Adrenal gland (tissue), 12 donors: Measurements from ENCODE around the gene PTMA. TPM values are rescaled to one million over a fixed set of nuclear protein-coding genes. Genes with fewer than 3 reads are reported as not detected.
"Not testable (repeated sequence)": the region's sequence is repeated elsewhere in the genome, so short reads cannot be mapped to it uniquely, and the experiment has no call there.

ENCODE experiments used
- DNase-seq, 7 donors: peaks; one replicate each; pipeline ENCODE4 v3.0.0-alpha.2; 2019 to 2020
- H3K27ac ChIP-seq, 5 donors: fragments of 200-600 bp; sonication (generic) in 4 of 5; 1 replicate in 3 of 5; 2 replicates in 2 of 5; pipeline versions ENCODE4 v1.5.1 to v1.8.0; 2016 to 2020; ENCODE audit warnings: mild to moderate bottlenecking in 1 of 5
- H3K27me3 ChIP-seq: fragments of 200-600 bp; 2 replicates; pipeline ENCODE4 v1.8.0; 2021
- H3K36me3 ChIP-seq, 2 donors: fragments of 200-600 bp; replicated peaks in 1 of 2; 1 replicate in 1 of 2; 2 replicates in 1 of 2; pipeline versions ENCODE4 v1.5.1 to v1.8.0; 2018 to 2022
- H3K4me1 ChIP-seq, 2 donors: fragments of 200-600 bp; replicated peaks in 1 of 2; 1 replicate in 1 of 2; 2 replicates in 1 of 2; pipeline versions ENCODE4 v1.5.1 to v1.8.0; 2018 to 2021
- H3K4me3 ChIP-seq, 4 donors: fragments of 200-600 bp; sonication (generic) in 3 of 4; one replicate each; pipeline ENCODE4 v1.5.1; 2016 to 2018
- H3K9me3 ChIP-seq, 3 donors: fragments of 200-600 bp; sonication (generic) in 1 of 3; replicated peaks in 1 of 3; 1 replicate in 2 of 3; 2 replicates in 1 of 3; pipeline versions ENCODE4 v1.5.1 to v1.8.0; 2016 to 2021
- POLR2A ChIP-seq, 2 donors: fragments of 450-650 bp; IDR thresholded peaks; one replicate each; pipeline ENCODE4 v1.6.1; 2017; ENCODE audit warnings: antibody characterized with exemption in 2 of 2, mild to moderate bottlenecking in 2 of 2, moderate library complexity in 1 of 2
- WGBS, 4 donors: extraction: QIAGEN DNeasy Blood & Tissue Kit in 2 of 4; methylation state at CpG; one replicate each; pipeline versions ENCODE4 v1.1.5 to v1.1.7; 2013 to 2017; 5-methylcytosine and 5-hydroxymethylcytosine counted together
- intact Hi-C, 2 donors: fragments of 100-400 bp; cut with DNase I; formaldehyde crosslinking; loops; one replicate each; pipeline versions ENCODE4 v1.14.1 to v1.15.0; 2022 to 2023
- polyA plus RNA-seq, 3 donors: library from polyadenylated mRNA; stranded (reverse); fragments of 200-250 nt in 2 of 3; fragments of 350-450 nt in 1 of 3; fragmentation: Illumina TruSeq in 1 of 3; extraction: RNeasy Lipid Tissue Mini Kit (QIAGEN cat#74804) in 1 of 3; gene quantifications; one replicate each; pipeline ENCODE4 v1.2.3, GENCODE V29; 2013 to 2014
- total RNA-seq, 9 donors: library from RNA; depleted of rRNA in 4 of 9; stranded (reverse); fragments of >200 nt in 4 of 9; fragments of 120-200 nt in 1 of 9; fragmentation: NEBNext Ultra II Directional in 1 of 9; extraction: Animal tissue kit (Norgen Biotek cat#: 25700) in 1 of 9; gene quantifications; one replicate each; pipeline versions ENCODE4 v1.1.0 to v1.2.4, GENCODE V29; 2013 to 2023
- TF ChIP-seq, protein P1 (sequence below), 6 experiments: fragments of 450-650 bp in 4 of 6; fragments of 200-600 bp in 2 of 6; sonication (generic) in 1 of 6; IDR thresholded peaks; 1 replicate in 5 of 6; 2 replicates in 1 of 6; pipeline versions ENCODE4 v1.5.1 to v1.8.0; 2016 to 2021; ENCODE audit warnings: antibody characterized with exemption in 6 of 6, mild to moderate bottlenecking in 2 of 6, moderate library complexity in 1 of 6
- donor health status: healthy with polysubstance abuse.
- donor health status: Bipolar disorder and iron deficiency.
- donor health status: DM: yes; HTN: yes; CAD: no.
- donor health status: DM: no; HTN: no; CAD: no.
- donor health status: DM: no; HTN: no; CAD: no.
- donor health status: DM: yes; HTN: yes; CAD: no.

The PTMA gene
- total and polyA plus RNA-seq, 12 donors, result 346 to 1,198 (median 504) TPM

DNA sequence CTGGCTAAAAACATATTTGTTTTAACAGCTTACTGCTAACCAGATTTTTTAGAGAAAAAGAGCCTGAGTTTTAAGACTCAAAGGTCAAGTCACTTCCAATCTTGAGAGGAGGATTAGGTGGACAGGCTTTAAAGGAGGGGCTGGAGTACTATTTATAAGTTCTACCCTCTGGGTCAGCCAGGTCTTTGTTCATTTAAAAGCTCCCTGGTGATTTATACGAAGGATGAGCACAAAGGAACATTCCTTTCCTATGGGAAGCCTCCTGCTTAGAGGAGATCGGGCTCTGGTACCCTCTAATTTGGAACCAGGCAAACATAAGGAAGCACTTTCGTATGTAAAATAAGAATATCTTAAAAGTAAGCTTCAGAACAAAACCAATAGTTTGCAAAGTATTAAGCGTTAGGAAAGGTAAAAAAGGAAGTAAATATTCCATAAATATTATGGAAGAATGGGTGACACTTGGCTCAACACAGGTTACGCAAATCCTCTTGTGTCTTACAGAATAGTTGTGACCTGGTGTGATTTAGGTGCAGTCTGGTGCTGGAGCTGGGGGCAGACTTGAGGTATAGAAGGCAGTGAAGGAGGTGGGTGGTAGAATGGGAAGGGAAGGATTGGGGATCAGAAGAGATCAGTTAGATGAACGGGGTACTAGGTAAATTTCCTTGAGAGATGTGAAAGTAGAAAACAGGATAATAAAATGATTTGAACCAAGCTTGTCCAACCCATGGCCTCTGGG, 37.1 kb downstream of the PTMA start:
- no peak for DNase-seq
- Histone ChIP-seq H3K9me3 (no peaks in the 10 kb centered on the region), H3K27ac (no peak overlapping the region), H3K36me3 (no peaks in the 10 kb centered on the region), H3K27me3 (no peaks in the 10 kb centered on the region), H3K4me3 (no peak overlapping the region), H3K4me1 (no peaks in the 10 kb centered on the region)
- WGBS, 4 donors, result 78 to 89% (median 84%) methylated on average over 6 of the region's 6 CpGs
- intact Hi-C loops, result no loop called here
- TF ChIP-seq POLR2A (IDR thresholded peaks at IDR 0.05), result no peak
- TF ChIP-seq, protein P1, sequence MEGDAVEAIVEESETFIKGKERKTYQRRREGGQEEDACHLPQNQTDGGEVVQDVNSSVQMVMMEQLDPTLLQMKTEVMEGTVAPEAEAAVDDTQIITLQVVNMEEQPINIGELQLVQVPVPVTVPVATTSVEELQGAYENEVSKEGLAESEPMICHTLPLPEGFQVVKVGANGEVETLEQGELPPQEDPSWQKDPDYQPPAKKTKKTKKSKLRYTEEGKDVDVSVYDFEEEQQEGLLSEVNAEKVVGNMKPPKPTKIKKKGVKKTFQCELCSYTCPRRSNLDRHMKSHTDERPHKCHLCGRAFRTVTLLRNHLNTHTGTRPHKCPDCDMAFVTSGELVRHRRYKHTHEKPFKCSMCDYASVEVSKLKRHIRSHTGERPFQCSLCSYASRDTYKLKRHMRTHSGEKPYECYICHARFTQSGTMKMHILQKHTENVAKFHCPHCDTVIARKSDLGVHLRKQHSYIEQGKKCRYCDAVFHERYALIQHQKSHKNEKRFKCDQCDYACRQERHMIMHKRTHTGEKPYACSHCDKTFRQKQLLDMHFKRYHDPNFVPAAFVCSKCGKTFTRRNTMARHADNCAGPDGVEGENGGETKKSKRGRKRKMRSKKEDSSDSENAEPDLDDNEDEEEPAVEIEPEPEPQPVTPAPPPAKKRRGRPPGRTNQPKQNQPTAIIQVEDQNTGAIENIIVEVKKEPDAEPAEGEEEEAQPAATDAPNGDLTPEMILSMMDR (IDR thresholded peaks at IDR 0.05), result no peak

DNA sequence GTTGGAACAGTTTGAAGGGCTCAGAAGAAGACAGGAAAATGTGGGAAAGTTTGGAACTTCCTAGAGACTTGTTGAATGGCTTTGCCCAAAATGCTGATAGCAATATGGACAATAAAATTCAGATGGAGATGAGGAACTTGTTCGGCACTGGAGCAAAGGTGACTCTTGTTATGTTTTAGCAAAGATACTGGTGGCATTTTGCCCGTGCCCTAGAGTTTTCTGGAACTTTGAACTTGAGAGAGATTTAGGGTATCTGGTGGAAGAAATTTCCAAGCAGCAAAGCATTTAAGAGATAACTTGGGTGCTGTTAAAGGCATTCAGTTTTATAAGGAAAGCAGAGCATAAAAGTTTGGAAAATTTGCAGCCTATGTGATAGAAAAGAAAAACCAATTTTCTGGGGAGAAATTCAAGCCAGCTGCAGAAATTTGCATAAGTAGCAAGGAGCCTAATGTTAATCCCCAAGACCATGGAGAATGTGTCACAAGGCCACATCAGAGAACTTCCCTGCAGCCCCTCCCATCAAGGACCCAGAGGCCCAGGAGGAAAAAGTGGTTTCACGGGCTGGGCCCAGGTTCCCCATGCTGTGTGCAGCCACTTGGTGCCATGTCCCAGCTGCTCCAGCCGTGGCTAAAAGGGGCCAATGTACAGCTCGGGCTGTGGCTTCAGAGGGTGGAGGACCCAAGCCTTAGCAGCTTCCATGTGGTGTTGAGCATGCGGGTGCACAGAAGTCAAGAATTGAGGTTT, 40.0 kb downstream of the PTMA start:
- DNase-seq, intact Hi-C loops, H3K27ac ChIP-seq, H3K4me1 ChIP-seq, H3K9me3 ChIP-seq, H3K4me3 ChIP-seq, H3K36me3 ChIP-seq, H3K27me3 ChIP-seq: not testable (repeated sequence)
- 88 to 93% (median 91%) methylated on average over 6 of the region's 6 CpGs for WGBS, 4 donors

DNA sequence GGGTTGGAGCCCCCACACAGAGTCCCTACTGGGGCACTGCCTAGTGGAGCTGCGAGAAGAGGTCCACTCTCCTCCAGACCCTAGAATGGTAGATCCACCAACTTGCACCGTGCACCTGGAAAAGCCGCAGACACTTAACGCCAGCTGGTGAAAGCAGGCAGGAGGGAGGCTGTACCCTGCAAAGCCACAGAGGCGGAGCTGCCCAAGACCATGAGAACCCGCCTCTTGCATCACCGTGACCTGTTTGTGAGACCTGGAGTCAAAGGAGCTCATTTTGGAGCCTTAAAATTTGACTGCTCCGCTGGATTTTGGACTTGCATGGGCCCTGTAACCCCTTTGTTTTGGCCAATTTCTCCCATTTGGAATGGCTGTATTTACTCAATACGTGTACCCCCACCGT, 40.7 kb downstream of the PTMA start:
- intact Hi-C loops, H3K4me3 ChIP-seq, H3K27me3 ChIP-seq, H3K27ac ChIP-seq, H3K36me3 ChIP-seq, H3K9me3 ChIP-seq, DNase-seq, H3K4me1 ChIP-seq: not testable (repeated sequence)
- 94 to 100% (median 96%) methylated on average over 7 to 10 of the region's 10 CpGs for WGBS, 4 donors

GRCh38 chr2:231751042-231751815, 42.9 kb downstream of the PTMA start:
- intact Hi-C loops, result no loop called here
- Histone ChIP-seq H3K27me3 (no peaks in the 10 kb centered on the region), H3K4me3 (no peak overlapping the region), H3K4me1 (no peaks in the 10 kb centered on the region), H3K36me3 (no peaks in the 10 kb centered on the region), H3K27ac (no peak overlapping the region), H3K9me3 (no peaks in the 10 kb centered on the region)
- DNase-seq, result no peak
- 84 to 93% (median 91%) methylated on average over 4 of the region's 4 CpGs for WGBS, 4 donors
- TF ChIP-seq, protein P1 (IDR thresholded peaks at IDR 0.05), result no peak
- TF ChIP-seq POLR2A (IDR thresholded peaks at IDR 0.05), result no peak

GRCh38 chr2:231752061-231752460, 43.7 kb downstream of the PTMA start:
- Histone ChIP-seq H3K27ac (no peak overlapping the region), H3K27me3 (no peaks in the 10 kb centered on the region), H3K36me3 (no peaks in the 10 kb centered on the region), H3K9me3 (no peaks in the 10 kb centered on the region), H3K4me3 (no peak overlapping the region), H3K4me1 (no peaks in the 10 kb centered on the region)
- intact Hi-C loops, result no loop called here
- TF ChIP-seq POLR2A (IDR thresholded peaks at IDR 0.05), result no peak
- TF ChIP-seq, protein P1 (IDR thresholded peaks at IDR 0.05), result no peak
- no peak for DNase-seq
- 91 to 98% (median 92%) methylated on average over 2 of the region's 2 CpGs for WGBS, 4 donors
